GM06990 (cell line): ENCODE results near the gene CTDSPL2.
"Not testable (repeated sequence)": the region's sequence is repeated elsewhere in the genome, so short reads cannot be mapped to it uniquely, and the experiment has no call there.

Experiments
- DNase-seq: peaks from one replicate; pipeline ENCODE4 v3.0.0-alpha.2; 2011; ENCODE audit not compliant: insufficient read length; ENCODE audit errors: extremely low read depth
- H3K27me3 ChIP-seq: replicated peaks from 2 replicates; pipeline ENCODE4 v1.6.0; 2011; ENCODE audit warnings: low read length; ENCODE audit not compliant: control insufficient read depth, insufficient read depth
- H3K36me3 ChIP-seq: 2 replicates; pipeline ENCODE4 v1.5.1; 2011; ENCODE audit warnings: low read length; ENCODE audit not compliant: control insufficient read depth, insufficient read depth
- H3K4me3 ChIP-seq: replicated peaks from 2 replicates; pipeline ENCODE4 v1.5.1; 2011; ENCODE audit warnings: low read depth, mild to moderate bottlenecking, control low read depth, low read length
- CTCF ChIP-seq: IDR thresholded peaks from 2 replicates; pipeline ENCODE4 v1.5.1; 2011; ENCODE audit warnings: low read length, control low read depth, mild to moderate bottlenecking, inconsistent platforms; ENCODE audit not compliant: insufficient read depth, poor library complexity, severe bottlenecking

Gene CTDSPL2

DNA sequence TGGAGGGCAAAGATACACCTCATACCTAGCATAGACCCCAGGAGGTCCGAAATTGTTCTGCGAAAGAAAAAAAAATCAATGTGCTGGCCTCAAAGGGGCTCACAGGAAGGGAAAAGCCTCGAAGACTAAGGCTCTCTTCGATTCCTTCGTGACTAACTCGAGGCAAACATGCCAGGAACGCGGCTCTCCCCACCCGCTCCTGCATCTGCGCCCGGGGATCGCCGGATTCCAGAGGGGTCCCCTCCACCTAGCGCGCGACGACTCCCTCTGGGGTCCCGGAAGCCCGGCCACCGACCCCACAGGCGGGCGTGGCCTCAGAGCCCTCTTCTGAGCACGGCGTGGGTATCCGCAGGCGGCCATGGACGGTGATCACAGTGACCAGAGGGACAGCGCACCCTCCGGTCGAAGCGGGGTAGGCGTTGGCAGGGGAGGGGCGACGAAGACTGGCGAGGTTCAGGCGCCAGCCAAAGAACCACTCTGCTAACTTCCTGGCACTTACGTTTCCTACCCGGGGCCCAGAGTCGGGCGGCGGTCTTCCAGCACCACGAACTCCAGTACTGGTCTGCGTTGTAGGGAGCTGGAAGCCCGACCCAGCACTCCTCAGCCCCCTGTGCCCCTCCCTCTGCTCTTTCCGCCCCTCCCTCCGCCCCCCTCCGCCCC lies 109.0 kb downstream of the CTDSPL2 start:
- peak; percentile 86 for DNase-seq

GRCh38 chr15:44536962-44537734 lies 109.7 kb downstream of the CTDSPL2 start, which contains the start of gene EIF3J:
Gene EIF3J, plus strand, starts transcription at chr15:44537147. Its CDS starts 48 bp downstream, at chr15:44537195.
- no peak for TF ChIP-seq CTCF
- DNase-seq = peak; percentile 97
- H3K36me3 ChIP-seq = no peaks in the 10 kb centered on the region; the same call in 1 of the 2 replicates

More for the DNA sequence above, 109.0 kb downstream of the CTDSPL2 start:
- TF ChIP-seq CTCF = peak; percentile 51
- Histone ChIP-seq H3K36me3 (no peaks in the 10 kb centered on the region; the same call in 1 of the 2 replicates), H3K4me3 (peak overlapping the region; percentile 77), H3K27me3 (no peaks in the 10 kb centered on the region)

DNA sequence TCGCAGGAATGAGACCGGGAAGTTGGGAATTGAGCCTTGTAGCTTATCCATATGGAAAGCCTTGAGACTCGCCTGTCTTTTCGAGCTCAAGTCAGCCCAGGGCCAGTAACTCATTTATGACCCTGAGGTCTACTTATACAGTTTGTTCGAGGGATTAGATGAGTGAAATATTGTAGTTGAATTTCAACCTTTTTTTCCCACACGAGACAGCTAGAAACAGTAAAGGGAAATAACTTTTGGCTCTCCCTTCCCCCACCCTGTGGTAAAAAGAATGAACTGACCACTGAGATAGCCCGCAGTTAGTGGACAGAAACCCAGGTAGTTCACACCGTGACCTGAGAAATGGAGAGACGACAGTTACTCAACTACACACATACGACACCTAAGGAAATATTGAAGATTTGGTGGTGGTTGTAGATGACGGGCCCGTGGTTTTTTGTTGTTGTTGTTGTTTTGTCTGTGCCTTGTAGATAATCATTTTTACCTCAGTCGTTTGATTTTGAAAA lies 110.4 kb downstream of the CTDSPL2 start:
- peak overlapping the region; percentile 77 for H3K4me3 ChIP-seq
- no peaks in the 10 kb centered on the region; the same call in 1 of the 2 replicates for H3K36me3 ChIP-seq
- H3K27me3 ChIP-seq = no peaks in the 10 kb centered on the region
- TF ChIP-seq CTCF = no peak
- DNase-seq = no peak

More at GRCh38 chr15:44536962-44537734, 109.7 kb downstream of the CTDSPL2 start, which contains the start of gene EIF3J:
- Histone ChIP-seq H3K4me3 (peak within 1 kb of the TSS; percentile 77), H3K27me3 (no peaks in the 10 kb centered on the region)

- no peaks in the 10 kb centered on the region for H3K27me3 ChIP-seq
- no peaks in the 10 kb centered on the region; the same call in none of the 2 replicates for H3K36me3 ChIP-seq
- DNase-seq = no peak
- no peak overlapping the region for H3K4me3 ChIP-seq
- TF ChIP-seq CTCF = no peak
Observed at GRCh38 chr15:44541282-44541958, 114.0 kb downstream of the CTDSPL2 start.

DNA sequence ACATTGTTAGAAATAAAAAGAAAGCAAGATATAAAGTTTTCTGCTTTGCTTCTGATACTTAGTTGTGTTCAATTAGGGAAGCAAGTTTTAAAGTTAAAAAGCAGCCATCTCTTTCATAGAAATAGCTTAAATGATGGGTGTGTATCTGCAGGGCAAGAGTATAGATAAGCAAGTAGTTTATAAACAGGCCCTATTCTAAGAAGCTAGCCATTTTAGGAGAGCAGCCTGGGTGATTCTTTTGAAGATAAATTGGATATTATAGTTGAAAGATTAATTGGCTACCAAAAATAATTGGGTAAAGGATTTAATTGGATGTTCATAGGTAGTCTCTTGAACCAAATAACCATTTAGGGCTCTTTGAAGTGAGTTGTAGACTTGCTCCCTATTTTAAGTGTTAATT lies 115.2 kb downstream of the CTDSPL2 start:
- TF ChIP-seq CTCF = no peak
- H3K36me3 ChIP-seq = no peaks in the 10 kb centered on the region; the same call in none of the 2 replicates
- DNase-seq = no peak

GRCh38 chr15:44544745-44545144 lies 117.3 kb downstream of the CTDSPL2 start:
- not testable (repeated sequence) for H3K27me3 ChIP-seq, H3K36me3 ChIP-seq, DNase-seq

More for the DNA sequence above, 115.2 kb downstream of the CTDSPL2 start:
- H3K27me3 ChIP-seq = no peaks in the 10 kb centered on the region
- no peak overlapping the region for H3K4me3 ChIP-seq

More at GRCh38 chr15:44544745-44545144, 117.3 kb downstream of the CTDSPL2 start:
- not testable (repeated sequence) for H3K4me3 ChIP-seq
